Measurements from ENCODE around the gene ADGRL3.

DNA sequence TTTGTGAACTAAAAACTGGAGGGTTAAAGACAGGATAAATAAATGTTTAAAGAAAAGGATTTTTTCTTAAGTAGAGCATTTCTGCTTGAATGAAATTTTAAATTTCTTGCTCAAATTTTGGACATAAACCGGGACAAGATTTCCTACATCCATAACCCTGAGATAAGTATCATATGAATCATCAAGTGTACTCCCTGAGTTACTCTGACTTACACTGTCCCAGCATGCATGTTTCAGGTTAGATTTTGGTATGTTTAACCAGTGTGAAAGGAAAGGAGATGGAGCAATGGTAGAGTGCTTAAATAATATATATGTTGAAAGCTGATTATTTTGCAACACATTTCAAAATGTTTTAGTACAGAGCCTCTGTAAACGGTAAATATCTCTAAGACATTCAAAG, 175.2 kb downstream of the ADGRL3 start:
- TF ChIP-seq, protein P1, sequence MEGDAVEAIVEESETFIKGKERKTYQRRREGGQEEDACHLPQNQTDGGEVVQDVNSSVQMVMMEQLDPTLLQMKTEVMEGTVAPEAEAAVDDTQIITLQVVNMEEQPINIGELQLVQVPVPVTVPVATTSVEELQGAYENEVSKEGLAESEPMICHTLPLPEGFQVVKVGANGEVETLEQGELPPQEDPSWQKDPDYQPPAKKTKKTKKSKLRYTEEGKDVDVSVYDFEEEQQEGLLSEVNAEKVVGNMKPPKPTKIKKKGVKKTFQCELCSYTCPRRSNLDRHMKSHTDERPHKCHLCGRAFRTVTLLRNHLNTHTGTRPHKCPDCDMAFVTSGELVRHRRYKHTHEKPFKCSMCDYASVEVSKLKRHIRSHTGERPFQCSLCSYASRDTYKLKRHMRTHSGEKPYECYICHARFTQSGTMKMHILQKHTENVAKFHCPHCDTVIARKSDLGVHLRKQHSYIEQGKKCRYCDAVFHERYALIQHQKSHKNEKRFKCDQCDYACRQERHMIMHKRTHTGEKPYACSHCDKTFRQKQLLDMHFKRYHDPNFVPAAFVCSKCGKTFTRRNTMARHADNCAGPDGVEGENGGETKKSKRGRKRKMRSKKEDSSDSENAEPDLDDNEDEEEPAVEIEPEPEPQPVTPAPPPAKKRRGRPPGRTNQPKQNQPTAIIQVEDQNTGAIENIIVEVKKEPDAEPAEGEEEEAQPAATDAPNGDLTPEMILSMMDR (IDR thresholded peaks at IDR 0.05): no peak
- no peak for TF ChIP-seq POLR2AphosphoS5 (IDR thresholded peaks at IDR 0.05)
